ENCODE measurements around the gene SREK1IP1. TPM values are rescaled to one million over a fixed set of nuclear protein-coding genes. Genes with fewer than 3 reads are reported as not detected.

SREK1IP1 gene
- total and polyA plus RNA-seq, 2 donors (not counting 1 experiment from before 2014, with no cell fraction given): 4.4 to 25.5 TPM

DNA sequence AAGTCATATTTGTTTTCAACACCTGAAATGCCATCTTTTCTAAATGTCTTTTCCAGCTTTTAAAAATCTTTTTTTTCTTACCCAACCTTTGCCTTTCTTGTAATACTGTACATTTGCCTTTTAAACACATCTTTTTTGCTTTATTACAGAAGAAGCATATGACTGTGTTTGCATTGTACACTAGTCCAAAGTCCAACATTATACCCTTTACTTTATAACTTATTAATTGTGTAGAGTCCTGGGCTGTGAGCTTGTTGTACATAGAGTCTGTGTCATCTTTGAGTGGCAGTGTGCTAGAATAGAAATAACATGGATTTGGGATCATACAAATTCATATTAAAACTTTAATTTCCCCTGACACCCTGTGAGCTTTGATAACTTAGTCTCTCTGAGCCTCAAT is 24.0 kb upstream of the SREK1IP1 start:
- Mint-ChIP-seq H3K4me1 (no peaks in the 10 kb centered on the region), H3K9me3 (ENCODE audit: insufficient read depth) (no peaks in the 10 kb centered on the region), H3K4me3 (no peak overlapping the region), H3K27ac (no peak overlapping the region), H3K27me3 (no peaks in the 10 kb centered on the region)
- no peaks in the 10 kb centered on the region for H3K4me1 ChIP-seq (ENCODE audit: control insufficient read depth in 2 of 2, insufficient read depth in 2 of 2, low read length in 2 of 2)
- intact Hi-C loops (cut with micrococcal nuclease): no loop called here
- no peaks in the 10 kb centered on the region for H4K20me1 ChIP-seq (ENCODE audit: control insufficient read depth, insufficient read depth, low read length, poor library complexity, severe bottlenecking)
- H3K4me3 ChIP-seq (ENCODE audit: control extremely low read depth in 1 of 5, extremely low read depth in 1 of 5, insufficient read depth in 1 of 5, low read depth in 2 of 5, low read length in 4 of 5): no peak overlapping the region
- no peak overlapping the region for H3K9ac ChIP-seq (ENCODE audit: low read length)
- no peaks in the 10 kb centered on the region for H3K9me3 ChIP-seq (ENCODE audit: control extremely low read depth in 1 of 3, control insufficient read depth in 2 of 3, insufficient read depth in 1 of 3, low read length in 2 of 3)
- no peak overlapping the region for H2AFZ ChIP-seq (ENCODE audit: insufficient read depth, low read depth, low read length, poor library complexity, severe bottlenecking)
- no peak overlapping the region for H3K4me2 ChIP-seq (replicated peaks; ENCODE audit: low read depth, low read length, poor library complexity, severe bottlenecking)
- ChIA-PET POLR2A (no interaction called here), CTCF (no interaction called here)
- no peak for DNase-seq
- TF ChIP-seq, protein P1, sequence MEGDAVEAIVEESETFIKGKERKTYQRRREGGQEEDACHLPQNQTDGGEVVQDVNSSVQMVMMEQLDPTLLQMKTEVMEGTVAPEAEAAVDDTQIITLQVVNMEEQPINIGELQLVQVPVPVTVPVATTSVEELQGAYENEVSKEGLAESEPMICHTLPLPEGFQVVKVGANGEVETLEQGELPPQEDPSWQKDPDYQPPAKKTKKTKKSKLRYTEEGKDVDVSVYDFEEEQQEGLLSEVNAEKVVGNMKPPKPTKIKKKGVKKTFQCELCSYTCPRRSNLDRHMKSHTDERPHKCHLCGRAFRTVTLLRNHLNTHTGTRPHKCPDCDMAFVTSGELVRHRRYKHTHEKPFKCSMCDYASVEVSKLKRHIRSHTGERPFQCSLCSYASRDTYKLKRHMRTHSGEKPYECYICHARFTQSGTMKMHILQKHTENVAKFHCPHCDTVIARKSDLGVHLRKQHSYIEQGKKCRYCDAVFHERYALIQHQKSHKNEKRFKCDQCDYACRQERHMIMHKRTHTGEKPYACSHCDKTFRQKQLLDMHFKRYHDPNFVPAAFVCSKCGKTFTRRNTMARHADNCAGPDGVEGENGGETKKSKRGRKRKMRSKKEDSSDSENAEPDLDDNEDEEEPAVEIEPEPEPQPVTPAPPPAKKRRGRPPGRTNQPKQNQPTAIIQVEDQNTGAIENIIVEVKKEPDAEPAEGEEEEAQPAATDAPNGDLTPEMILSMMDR (IDR thresholded peaks at IDR 0.05): no peak
- TF ChIP-seq EZH2 (IDR thresholded peaks at IDR 0.05; ENCODE audit: borderline replicate concordance, insufficient read depth, low read depth, low read length, poor library complexity, severe bottlenecking): no peak
- ATAC-seq (ENCODE audit: low read depth): no peak
- H3K79me2 ChIP-seq (ENCODE audit: control insufficient read depth, insufficient read depth, low read length): no peaks in the 10 kb centered on the region
- no peaks in the 10 kb centered on the region for H3K27me3 ChIP-seq (replicated peaks in 1 of 4; ENCODE audit: control extremely low read depth in 1 of 4, control insufficient read depth in 3 of 4, insufficient read depth in 4 of 4, low read length in 3 of 4)
- H3K27ac ChIP-seq (ENCODE audit: low read length in 2 of 2): no peak overlapping the region
- peaks cover 7 to 13% of the 10 kb centered on the region in 2 experiments for H3K36me3 ChIP-seq (replicated peaks in 1 of 2; ENCODE audit: control extremely low read depth in 1 of 2, control insufficient read depth in 1 of 2, extremely low read depth in 1 of 2, insufficient read depth in 2 of 2, low read length in 1 of 2)

GRCh38 chr5:64790210-64790609 is 21.7 kb upstream of the SREK1IP1 start:
- Mint-ChIP-seq H3K9me3 (ENCODE audit: insufficient read depth) (no peaks in the 10 kb centered on the region), H3K27ac (no peak overlapping the region), H3K4me3 (no peak overlapping the region), H3K4me1 (no peaks in the 10 kb centered on the region), H3K27me3 (no peaks in the 10 kb centered on the region)
- ChIA-PET POLR2A (no interaction called here), CTCF (no interaction called here)
- no peaks in the 10 kb centered on the region for H3K4me1 ChIP-seq (ENCODE audit: control insufficient read depth in 2 of 2, insufficient read depth in 2 of 2, low read length in 2 of 2)
- H3K4me3 ChIP-seq (ENCODE audit: control extremely low read depth in 1 of 5, extremely low read depth in 1 of 5, insufficient read depth in 1 of 5, low read depth in 2 of 5, low read length in 4 of 5): no peak overlapping the region
- no peaks in the 10 kb centered on the region for H3K27me3 ChIP-seq (replicated peaks in 1 of 4; ENCODE audit: control extremely low read depth in 1 of 4, control insufficient read depth in 3 of 4, insufficient read depth in 4 of 4, low read length in 3 of 4)
- ATAC-seq (ENCODE audit: low read depth): no peak
- H3K79me2 ChIP-seq (ENCODE audit: control insufficient read depth, insufficient read depth, low read length): no peaks in the 10 kb centered on the region
- intact Hi-C loops (cut with micrococcal nuclease): no loop called here
- H3K27ac ChIP-seq (ENCODE audit: low read length in 2 of 2): no peak overlapping the region
- H3K4me2 ChIP-seq (replicated peaks; ENCODE audit: low read depth, low read length, poor library complexity, severe bottlenecking): no peak overlapping the region
- TF ChIP-seq EZH2 (IDR thresholded peaks at IDR 0.05; ENCODE audit: borderline replicate concordance, insufficient read depth, low read depth, low read length, poor library complexity, severe bottlenecking): no peak
- TF ChIP-seq, protein P1 (IDR thresholded peaks at IDR 0.05): no peak
- DNase-seq: no peak
- no peak overlapping the region for H3K9ac ChIP-seq (ENCODE audit: low read length)
- WGBS (ENCODE audit: insufficient coverage): no CpG with 5 or more reads among the region's 1 CpG
- H2AFZ ChIP-seq (ENCODE audit: insufficient read depth, low read depth, low read length, poor library complexity, severe bottlenecking): no peak overlapping the region
- no peaks in the 10 kb centered on the region for H4K20me1 ChIP-seq (ENCODE audit: control insufficient read depth, insufficient read depth, low read length, poor library complexity, severe bottlenecking)
- no peaks in the 10 kb centered on the region for H3K9me3 ChIP-seq (ENCODE audit: control extremely low read depth in 1 of 3, control insufficient read depth in 2 of 3, insufficient read depth in 1 of 3, low read length in 2 of 3)
- peaks cover 8 to 20% of the 10 kb centered on the region in 2 experiments for H3K36me3 ChIP-seq (replicated peaks in 1 of 2; ENCODE audit: control extremely low read depth in 1 of 2, control insufficient read depth in 1 of 2, extremely low read depth in 1 of 2, insufficient read depth in 2 of 2, low read length in 1 of 2)

Data from B cell (primary cell).